ENCODE data around the gene PRSS33.

GRCh38 chr16:2766430-2767139, 20.8 kb downstream of the PRSS33 start:
- no peak for TF ChIP-seq FOXM1 (IDR thresholded peaks at IDR 0.05; ENCODE audit: borderline replicate concordance)
- TF ChIP-seq TARDBP (IDR thresholded peaks at IDR 0.05) = no peak
- no peak for TF ChIP-seq BHLHE40 (IDR thresholded peaks at IDR 0.05; ENCODE audit: borderline replicate concordance)
- no peak for TF ChIP-seq HDGF (IDR thresholded peaks at IDR 0.05; ENCODE audit: borderline replicate concordance)
- no peak for TF ChIP-seq ARNT (IDR thresholded peaks at IDR 0.05)
- TF ChIP-seq FOXK2 (IDR thresholded peaks at IDR 0.05) = no peak
- TF ChIP-seq ELF4 (IDR thresholded peaks at IDR 0.05) = no peak
